Suppressor macrophage (primary cell): ENCODE measurements around the gene PMF1.
"Not testable (repeated sequence)": the region's sequence is repeated elsewhere in the genome, so short reads cannot be mapped to it uniquely, and the experiment has no call there.

Experiments used
- DNase-seq, 4 experiments: peaks; one replicate each; pipeline ENCODE4 v3.0.0-alpha.2; 2020 to 2022

PMF1 gene

DNA sequence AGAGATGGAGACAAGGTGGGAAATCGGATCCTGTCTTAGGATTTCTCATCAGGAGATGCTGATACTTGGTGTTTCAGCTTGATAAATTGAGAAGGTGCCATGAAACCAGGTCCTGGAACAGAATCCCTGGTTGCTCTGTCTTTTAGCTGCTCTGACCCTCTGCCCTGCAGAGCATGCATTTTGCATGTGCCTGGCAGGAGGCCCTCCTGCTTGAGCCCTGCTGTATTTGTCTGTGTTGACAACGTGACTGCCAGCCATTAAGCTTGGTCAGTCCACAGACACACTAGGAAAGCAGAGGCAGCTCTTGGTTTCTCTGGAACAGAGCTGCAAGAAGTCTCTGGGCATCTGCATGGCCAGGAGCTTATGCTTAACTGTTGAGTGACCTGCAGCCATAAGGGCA, 16.4 kb upstream of the PMF1 start:
- DNase-seq, result no peak

- DNase-seq, result no peak
Measured at GRCh38 chr1:156198831-156199349, 13.9 kb upstream of the PMF1 start.

- DNase-seq, result no peak
Measured at GRCh38 chr1:156200044-156200443, 12.8 kb upstream of the PMF1 start.

- DNase-seq, result no peak
Measured at GRCh38 chr1:156203331-156203730, 9.5 kb upstream of the PMF1 start.

GRCh38 chr1:156204686-156205085, 8.1 kb upstream of the PMF1 start:
- no peak for DNase-seq

GRCh38 chr1:156211243-156211642, 1.6 kb upstream of the PMF1 start:
- DNase-seq, result no peak

DNA sequence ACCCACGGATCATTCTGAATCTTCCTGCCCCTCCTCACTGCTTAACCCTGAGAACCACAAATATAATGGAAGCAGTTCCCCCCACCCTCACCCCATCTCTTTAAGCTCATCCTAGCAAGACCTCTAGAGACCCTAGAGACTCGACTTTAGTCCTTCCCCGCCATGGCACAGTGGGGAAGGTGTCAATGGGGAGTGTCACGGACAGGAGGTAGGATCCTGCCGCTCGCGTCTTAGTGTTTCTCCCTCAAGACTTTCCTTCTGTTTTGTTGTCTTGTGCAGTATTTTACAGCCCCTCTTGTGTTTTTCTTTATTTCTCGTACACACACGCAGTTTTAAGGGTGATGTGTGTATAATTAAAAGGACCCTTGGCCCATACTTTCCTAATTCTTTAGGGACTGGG, 677 bp upstream of the PMF1 start:
- DNase-seq, result no peak

- no peak for DNase-seq
Measured at GRCh38 chr1:156213644-156213966, 798 bp downstream of the PMF1 start.

GRCh38 chr1:156214024-156214748, 1.4 kb downstream of the PMF1 start:
- peak in 1 of 4 experiments; percentile 14 for DNase-seq

GRCh38 chr1:156216361-156217086, 3.7 kb downstream of the PMF1 start:
- not testable (repeated sequence) for DNase-seq

- peak; percentile 24 to 61 (median 46) for DNase-seq
Measured at GRCh38 chr1:156217871-156218270, 5.1 kb downstream of the PMF1 start.

DNA sequence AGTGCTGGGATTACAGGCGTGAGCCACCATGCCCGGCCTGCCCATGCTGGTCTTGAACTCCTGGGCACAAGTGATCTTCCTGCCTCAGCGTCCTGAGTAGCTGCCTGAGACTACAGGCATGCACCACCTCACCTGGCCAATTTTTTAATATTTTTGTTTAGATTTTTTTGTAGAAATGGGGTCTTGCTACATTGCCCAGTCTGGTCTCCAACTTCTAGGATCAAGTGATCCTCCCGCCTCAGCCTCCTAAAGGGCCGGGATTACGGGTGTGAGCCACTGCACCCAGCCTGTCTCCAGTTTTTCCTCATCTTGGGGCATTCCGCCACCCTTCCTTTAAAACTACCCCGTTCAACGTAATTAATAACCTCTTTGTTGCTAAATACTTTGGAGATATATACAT, 7.4 kb downstream of the PMF1 start:
- no peak for DNase-seq

GRCh38 chr1:156221986-156222692, 9.3 kb downstream of the PMF1 start:
- DNase-seq, result no peak

- no peak for DNase-seq
Measured at GRCh38 chr1:156225677-156226014, 12.8 kb downstream of the PMF1 start.

- DNase-seq, result no peak
Measured at GRCh38 chr1:156226116-156226538, 13.3 kb downstream of the PMF1 start.

GRCh38 chr1:156226782-156227181, 14.0 kb downstream of the PMF1 start:
- no peak for DNase-seq

DNA sequence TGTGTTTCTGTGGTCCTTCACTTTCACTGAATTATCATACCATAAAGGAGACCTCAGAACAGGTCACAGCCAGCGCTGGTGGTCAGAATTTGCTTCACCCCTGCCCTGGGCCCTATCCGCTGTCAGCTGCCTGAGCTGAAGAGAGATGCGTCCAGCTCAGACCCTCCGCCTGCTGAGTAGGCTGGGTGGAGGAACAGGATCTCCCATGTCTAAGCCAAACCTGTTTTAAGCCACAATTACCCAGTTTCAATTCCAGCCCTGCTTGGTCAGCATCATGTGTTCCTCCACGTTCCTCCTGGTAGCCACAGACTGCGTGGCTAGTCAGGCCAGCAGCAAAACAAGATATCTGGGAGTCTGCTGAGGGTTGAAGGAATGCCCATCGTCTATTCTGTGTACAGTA, 15.7 kb downstream of the PMF1 start:
- DNase-seq, result peak; percentile 39 to 68 (median 58)

- DNase-seq, result no peak
Measured at GRCh38 chr1:156229809-156230472, 17.1 kb downstream of the PMF1 start.

GRCh38 chr1:156230473-156230837, 17.6 kb downstream of the PMF1 start:
- no peak for DNase-seq

DNA sequence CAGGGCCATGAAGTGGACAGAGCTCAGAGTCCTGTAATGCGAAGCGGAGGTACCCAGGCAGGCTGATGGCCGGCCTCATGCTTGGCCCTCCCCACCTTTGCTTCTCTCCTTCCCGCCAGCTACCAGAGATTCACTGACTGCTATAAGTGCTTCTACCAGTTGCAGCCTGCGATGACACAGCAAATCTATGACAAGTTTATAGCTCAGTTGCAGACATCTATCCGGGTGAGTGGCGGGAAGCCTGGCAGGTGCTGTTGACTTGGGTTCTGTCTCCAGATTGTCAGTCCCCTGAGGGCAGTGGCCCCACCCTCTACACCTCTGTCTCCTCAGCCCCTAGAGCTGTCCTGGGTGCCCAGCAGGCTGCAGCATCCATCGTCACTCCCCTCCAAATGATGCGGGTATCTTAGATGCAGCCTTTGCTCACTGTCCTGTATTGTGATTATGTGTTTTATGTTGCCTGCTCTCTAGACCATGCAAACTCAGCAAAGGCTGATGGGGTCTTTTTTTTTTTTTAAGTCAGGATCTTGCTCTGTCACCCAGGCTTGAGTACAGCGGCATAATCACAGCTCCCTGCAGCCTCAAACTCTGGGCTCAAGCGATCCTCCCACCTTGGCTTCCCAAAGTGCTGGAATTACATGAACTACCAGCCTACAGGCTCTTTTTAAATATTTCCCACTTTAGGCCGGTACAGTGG, 19.5 kb downstream of the PMF1 start:
- DNase-seq, result no peak

DNA sequence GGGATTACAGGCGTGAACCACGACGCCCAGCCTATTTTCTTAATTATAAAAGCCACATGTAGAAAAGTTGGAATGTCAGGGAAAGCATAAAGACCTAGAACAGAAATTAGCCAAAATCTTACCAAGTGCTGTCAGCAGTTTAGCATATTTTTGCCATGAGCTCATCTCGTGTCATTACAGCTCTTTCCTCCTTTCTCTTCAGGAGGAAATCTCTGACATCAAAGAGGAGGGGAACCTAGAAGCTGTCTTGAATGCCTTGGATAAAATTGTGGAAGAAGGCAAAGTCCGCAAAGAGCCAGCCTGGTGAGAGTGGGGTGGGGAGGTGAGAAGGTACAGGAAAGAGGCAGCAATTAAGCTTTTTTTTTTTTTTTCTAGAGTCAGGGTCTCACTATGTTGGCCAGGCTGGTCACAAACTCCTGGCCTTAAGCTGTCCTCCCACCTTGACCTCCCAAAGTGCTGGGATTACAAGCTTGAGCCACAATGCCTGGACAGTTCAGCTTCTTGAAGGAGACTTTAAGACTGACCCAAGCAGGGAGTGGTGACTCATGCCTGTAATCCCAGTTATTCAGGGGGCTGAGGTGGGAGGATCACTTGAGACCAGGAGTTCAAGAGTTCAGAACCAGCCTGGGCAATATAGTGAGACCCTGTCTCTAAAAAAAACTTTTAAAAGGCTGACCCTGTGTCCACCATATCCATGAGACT, 20.8 kb downstream of the PMF1 start:
- DNase-seq, result no peak

DNA sequence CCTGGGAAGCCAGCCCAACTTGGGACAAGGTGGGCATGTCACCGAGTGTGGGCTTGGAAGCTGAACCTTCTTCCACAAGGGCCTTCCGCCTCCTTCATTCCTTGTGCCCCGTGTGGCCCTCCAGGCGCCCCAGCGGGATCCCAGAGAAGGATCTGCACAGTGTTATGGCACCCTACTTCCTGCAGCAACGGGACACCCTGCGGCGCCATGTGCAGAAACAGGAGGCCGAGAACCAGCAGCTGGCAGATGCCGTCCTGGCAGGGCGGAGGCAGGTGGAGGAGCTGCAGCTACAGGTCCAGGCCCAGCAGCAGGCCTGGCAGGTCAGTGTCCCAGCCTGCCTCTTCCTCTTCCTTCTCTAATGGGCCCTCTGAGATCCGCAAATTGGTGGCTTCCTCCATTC, 23.4 kb downstream of the PMF1 start:
- DNase-seq, result no peak
